NCI-H2107 treated with DMSO at 0.1 percent for 48 hours (cell line): ENCODE measurements around the gene MRTFA.
"Not testable (repeated sequence)": the region's sequence is repeated elsewhere in the genome, so short reads cannot be mapped to it uniquely, and the experiment has no call there.

ENCODE experiments used
- DNase-seq: peaks from one replicate; lab custom pipeline; 2025; ENCODE audit not compliant: unreplicated experiment; lab: John Stamatoyannopoulos, UW

Gene MRTFA

DNA sequence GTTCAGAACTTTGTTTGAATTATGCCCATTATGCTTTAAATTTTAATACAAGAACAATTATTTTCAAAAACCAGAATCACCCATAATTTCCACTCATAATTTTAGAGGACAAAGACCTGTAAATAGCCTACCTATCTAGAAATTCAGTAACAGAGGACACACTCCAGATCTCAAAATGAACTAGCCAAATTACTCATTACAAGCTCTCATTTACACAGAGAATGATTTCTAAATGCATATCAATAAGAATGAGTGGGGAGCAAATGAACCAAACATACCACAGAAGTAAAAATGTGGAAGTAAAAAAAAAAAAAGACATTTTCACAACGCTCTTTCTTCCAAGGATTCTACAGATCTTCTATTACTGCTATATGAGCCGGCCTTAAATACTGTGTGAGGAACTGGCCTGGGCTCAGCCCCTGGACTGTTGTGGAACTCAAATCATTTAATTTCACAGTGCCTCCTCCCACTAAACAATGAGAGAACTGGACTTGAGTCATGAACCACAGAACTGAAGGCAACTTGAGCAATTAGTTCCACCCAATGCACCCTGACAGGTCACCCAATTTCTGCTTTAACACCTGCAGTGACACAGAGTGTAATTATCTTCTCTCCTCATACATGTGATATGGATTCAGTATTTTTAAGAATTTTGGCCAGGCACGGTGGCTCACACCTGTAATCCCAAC lies 8.0 kb downstream of the MRTFA start:
- no peak for DNase-seq

DNA sequence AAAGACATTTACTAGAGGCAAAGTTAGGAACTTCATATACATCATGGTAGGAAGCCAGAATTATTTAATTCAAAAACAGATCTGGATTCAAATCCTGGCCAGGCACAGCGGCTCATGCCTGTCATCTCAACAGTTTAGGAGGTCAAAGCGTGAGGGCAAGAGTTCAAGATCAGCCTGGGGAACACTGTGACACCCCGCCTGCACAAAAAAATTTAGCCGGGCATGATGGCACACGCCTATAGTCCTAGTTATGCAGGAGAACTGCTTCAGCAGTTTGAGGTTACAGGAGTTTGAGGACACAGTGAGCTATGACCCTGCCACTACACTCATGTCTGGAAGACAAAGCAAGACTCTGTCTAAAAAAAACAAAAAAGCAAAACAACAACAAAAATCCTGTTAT lies 8.9 kb downstream of the MRTFA start:
- DNase-seq, result no peak

DNA sequence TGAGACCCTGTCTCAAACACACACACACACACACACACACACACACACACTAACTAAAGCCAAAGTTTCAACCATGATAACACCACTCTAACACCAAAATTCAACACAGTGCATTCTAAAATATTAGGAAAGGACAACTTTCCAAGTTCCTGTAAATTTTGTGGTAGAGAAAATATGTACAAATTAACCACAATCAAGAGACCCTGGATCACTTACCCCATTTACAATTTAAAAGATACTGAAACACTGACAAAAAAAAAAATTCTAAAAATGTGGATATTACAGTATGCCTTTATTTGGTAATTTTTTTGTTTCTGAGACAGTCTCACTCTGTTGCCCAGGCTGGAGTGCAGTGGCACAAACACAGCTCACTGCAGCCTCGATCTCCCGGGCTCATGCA lies 9.7 kb downstream of the MRTFA start:
- no peak for DNase-seq

DNA sequence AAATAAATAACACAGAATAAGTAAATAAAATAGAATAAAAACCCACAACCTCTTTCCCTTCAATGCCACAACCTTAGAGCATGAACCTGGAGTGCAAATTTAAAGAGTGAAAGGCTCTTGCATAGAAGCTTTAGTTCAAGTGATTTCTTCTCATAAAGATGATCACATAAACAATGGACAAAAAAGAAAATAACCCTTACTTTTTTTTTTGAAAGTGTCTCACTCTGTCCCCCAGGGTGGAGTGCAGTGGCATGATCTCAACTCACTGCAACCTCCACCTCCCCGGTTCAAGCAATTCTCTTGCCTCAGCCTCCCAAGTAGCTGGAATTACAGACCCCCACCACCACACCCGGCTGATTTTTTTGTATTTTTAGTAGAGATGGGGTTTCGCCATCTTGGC lies 10.7 kb downstream of the MRTFA start:
- not testable (repeated sequence) for DNase-seq

DNA sequence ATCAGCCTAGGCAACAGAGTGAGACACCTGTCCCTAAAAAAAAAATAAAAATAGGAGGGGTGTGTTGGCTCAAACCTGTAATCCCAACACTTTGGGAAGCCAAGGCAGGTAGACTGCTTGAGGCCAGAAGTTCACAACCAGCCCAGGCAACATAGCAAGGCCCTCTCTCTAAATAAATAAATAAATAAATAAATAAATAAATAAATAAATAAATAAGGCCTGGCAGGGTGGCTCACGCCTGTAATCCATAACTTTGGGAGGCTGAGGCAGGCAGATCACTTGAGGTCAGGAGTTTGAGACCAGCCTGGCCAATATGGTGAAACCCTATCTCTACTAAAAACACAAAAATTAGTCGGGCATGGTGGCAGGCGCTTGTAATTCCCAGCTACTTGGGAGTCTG lies 11.2 kb downstream of the MRTFA start:
- DNase-seq, result not testable (repeated sequence)

DNA sequence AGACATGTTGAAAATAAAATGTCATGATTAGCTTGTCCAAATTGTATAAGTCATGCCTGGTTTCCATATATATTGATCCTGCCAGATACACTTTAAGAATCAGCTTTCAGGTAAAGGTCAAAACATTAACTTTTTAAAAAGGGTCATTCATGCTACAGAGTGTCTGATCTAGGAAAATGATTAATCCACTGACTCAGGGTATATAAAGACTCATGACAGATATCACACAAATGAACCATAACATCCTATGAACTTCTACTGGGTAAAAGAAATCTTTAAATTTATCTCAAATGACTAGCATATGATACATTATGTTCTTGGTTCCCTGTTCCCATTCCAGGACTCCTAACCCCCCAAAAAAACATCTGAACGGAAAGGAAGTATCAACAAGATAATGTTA lies 11.7 kb downstream of the MRTFA start:
- no peak for DNase-seq

DNA sequence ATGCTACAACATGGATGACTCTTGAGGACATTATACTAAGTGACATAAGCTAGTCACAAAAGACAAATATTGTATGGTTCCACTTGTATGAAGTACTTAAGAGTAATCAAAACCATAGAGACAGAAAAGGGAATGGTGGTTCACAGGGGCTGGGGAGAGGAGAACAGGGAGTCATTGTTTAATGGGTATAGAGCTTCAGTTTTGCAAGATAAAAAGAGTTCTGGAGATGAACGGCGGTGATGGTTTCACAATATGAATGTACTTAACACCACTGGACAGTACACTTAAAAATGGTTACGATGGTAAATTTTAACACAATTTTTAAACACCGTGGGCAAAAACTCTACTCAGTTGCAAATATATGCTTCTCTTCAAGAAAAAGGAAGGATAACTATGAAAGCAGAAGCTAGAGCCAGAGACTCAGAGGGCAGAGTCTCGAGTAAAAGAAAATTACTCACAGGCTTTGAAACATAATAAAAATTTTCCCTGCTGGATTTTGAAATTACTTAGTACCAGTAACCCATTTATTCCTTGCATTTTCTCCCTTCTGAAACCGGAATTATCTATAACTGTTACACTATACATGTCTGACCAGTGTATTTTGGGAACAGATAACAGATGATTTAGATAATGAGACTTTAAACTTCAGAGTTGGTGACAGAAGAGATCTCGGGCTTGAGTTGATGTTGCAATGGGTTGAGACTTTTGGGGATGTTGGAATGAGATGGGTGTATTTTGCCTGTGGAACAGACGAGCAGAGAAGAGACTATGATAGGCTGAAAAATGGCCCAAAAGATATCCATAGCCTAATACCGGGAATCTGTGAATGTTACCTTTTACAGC lies 15.0 kb downstream of the MRTFA start:
- no peak for DNase-seq

DNA sequence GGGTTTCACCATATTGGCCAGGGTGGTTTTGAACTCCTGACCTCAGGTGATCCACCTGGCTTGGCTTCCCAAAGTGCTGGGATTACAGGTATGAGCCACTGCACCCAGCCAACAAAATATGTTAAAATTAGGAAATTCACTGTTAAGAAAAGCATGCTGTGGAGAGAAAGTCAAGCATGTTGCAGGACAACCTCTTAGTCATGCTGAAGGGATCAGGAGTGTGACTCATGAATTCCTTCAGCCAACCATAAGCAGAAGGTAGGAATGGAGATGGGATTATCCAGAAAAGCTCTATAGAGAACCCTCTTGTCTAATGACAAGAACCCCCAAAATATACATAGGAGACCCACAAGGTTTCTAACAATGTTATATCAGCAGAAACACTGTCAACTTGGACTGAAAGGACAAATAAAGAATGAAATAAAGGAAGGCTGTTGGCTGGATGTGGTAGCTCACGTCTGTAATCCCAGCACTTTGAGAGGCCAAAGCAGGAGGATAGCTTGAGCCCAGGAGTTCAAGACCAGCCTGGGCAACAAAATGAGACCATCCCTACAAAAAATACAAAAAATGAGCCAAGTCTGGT lies 16.0 kb downstream of the MRTFA start:
- DNase-seq, result no peak

DNA sequence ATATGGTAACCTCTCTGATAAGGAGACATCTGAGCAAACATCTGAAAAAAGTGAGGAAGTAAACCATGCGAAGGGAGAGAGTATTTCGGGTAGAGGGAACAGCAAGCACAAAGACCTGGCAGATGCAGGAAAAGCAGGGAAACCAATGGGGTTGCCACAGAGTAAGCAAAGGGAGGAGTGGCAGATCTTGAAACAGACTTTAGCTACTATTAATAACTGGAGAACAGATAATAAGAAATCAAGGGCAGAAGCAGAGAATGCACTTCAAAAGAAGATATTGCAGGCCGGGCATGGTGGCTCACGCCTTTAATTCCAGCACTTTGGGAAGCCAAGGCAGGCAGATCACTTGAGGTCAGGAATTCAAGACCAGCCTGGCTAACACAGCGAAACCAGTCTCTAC lies 18.1 kb downstream of the MRTFA start:
- DNase-seq, result no peak

DNA sequence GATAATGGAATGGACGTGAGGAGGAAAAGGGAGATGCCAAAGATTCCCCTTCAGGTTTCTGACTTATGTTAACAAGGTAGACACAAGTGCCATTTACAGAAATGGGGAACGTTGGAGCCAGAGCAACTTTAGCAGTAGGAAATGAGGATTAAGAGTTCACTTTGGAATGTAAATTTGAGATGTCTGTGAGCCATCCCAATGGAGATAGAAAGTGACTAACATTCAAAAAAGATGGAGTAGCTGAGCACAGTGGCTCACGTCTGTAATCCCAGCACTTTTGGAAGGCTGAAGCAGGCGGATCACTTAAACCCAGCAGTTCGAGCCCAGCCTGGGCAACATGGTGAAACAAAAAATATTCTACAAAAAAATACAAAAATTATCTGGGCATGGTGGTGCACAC lies 19.9 kb downstream of the MRTFA start:
- no peak for DNase-seq

DNA sequence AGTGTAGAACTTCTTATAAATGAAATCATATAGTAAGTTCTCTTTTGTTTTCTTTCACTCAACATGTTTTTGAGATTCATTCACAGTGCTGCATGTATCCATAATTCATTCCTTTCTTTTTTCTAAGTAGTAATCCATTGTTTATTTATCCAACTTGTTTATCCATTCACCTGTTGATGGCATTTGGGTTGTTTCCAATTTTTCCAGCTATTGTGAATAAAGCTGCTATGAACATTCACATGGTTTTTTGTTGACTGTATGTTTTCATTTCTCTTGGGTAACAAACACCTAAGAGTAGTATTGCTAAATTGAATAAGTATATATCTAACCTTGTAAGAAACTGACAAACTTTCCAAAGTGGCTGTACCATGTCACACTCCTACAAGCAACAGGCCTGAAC lies 23.5 kb downstream of the MRTFA start:
- no peak for DNase-seq

DNA sequence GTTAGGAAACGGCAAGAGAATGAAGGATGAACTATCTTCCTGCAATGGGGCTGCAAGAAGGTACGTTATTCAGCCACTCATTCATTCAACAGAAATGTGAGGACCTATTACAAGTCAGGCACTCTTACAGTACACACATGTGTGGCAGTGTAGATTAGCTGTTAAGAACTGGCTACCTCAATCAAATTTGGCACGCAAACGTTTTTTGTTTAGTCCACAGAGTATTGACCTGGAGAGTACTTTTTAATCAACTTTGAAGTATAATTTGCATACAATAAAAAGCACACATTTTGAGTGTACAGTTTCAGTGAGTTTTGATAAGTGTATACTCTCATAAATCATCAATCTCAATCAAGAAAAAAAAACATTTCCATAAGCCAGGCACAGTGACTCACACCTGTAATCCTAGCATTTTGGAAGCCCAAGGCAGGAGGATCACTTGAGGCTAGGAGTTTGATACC lies 24.2 kb downstream of the MRTFA start:
- no peak for DNase-seq

DNA sequence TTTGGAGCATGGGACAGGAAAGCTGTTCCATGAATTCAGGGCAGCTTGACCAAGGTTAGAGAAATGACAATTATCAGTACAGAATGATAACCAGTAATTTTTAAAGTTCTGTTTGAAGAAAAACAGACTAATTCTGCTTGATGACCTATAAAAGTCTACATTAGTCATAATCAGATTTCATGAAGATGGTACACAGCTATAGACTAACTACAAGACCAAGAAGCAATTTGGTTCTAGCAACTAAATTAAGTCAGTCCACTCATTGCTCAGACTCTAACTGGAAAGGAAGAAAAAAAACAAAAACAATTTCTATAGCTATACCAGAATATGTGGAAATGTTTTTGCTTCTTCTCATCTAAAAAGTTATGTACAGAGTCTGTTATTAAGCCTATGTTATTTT lies 24.9 kb downstream of the MRTFA start:
- DNase-seq, result no peak

DNA sequence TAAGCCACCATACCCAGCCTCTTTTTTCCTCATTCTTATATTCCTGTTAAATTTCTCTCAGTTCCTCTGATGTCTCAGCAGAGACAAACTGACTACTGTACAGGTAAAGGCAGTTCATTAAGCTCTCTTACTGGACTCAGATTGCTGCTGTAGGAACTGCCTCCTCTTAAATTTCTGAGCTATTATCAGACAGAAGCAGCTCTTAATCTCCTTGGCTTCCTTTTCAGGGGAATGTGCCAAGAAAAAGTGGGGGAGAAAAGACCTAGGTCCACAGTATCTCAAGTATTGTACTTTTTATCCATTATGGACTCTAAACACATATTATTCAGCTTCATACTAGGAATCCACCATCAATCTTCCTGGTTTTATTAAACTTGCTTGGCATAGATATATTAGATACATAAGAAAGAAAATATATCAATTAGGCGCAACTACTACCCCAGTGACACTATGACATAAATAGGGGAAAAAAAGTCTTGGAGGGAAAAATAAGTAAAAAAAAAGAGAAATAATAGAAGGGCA lies 26.1 kb downstream of the MRTFA start:
- DNase-seq, result no peak

DNA sequence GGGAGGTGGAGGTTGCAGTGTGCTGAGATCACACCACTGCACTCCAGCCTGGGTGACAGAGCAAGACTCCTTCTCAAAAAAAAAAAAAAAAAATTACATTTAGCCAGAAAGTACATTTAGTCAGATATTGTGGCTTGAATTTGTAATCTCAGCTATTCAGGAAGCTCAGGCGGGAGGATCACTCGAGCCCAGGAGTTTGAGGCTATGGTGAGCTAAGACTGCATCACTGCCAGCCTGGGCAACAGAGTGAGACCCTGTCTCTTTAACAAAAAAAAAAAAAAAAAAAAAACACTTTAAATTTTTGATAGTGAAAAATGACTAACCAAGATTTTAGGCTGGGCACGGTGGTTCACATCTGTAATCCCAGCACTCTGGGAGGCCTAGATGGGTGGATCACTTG lies 27.3 kb downstream of the MRTFA start:
- no peak for DNase-seq

DNA sequence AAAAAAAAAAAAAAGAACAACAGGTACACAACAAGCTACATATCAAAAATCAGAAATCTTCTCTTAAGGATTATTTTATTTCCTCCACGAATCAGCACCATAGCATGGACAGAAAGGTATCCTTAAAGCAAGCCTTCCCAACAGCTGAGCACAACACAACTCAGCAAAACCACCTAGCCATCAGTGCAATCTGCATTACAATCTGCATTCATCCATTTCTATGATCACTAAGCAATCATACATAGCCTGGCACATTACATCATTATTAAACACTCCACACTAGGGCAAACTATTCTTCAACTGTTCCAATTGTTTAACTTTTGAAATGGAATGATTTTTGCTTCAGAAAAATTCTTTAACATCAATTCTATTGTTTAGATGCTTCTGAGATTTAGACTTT lies 29.0 kb downstream of the MRTFA start:
- DNase-seq, result no peak

DNA sequence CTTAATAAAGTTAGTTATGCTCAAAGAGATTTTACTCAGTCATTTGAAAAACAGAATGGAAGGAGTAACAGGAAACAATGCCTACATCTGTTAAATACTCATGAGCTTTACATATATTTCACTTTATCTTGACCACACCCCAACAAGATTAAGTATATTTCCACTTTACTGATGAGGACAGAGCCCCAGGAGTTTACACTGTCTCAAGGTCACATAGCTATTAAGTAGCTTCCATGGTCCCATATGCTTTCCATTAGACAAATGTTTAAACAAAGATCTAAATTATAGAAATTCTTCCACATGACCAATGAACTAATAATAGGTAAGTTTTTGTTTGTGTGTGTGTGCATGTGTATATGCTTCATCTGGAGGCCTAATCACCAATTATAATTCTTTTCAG lies 30.2 kb downstream of the MRTFA start:
- no peak for DNase-seq

DNA sequence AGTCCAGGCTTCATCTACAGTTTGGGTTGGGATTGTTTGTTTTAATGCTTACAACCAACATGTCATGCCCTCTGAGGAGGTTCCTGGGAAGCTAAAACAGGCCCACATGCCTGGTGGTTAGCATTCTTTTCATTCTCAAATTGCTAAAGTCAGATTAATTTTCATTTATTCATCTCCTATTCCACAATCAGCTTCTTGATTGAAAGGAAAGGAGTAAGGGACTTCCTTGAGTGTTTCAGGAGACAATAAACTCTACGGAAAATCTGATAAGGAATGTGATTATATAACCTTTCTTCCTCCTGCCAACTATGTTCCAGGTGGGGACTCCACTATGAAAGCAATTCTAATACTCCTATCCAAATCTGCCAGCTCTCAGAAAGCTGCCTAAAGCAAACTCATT lies 30.8 kb downstream of the MRTFA start:
- no peak for DNase-seq

DNA sequence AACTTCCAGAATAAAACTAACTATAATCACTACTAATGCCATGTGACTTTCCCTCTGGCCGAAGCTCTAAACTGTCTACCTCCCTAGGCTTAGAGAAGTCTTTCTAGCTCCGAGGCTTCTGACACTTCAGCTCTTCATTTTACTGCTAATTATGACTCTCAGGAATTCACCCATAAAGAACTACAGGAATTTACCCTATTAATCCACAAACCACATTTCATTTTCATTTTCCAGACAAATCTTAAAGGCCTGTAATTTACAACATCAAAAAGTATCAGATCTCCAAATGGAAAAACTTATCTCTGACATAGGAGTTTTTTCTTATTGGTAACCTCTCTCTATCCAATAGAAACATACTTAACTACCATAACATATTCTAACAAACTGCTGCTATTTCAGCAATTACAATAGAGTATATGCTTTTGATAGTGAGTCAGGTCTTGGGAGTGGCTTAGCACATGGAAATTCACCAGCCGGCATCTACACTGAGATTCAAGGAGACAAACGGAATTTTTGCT lies 33.4 kb downstream of the MRTFA start:
- DNase-seq, result no peak

DNA sequence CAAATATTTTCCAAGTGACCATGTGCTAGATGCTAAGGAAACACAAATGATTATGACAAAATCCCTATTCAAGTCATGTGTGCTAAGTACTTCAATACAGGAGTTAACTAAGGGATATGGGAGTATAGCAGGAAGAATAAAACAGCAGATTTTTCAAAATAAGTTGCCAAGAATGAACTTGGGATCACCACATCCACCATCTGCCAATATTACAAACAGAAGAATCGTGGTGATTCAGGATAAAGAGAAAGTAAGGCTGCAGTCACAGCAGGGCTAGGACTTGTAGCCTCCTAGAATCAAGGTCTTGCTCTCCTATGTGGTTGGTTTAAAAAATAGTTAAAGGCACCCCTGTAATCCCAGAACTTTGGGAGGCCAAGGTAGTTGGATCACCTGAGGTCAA lies 34.3 kb downstream of the MRTFA start:
- no peak for DNase-seq

DNA sequence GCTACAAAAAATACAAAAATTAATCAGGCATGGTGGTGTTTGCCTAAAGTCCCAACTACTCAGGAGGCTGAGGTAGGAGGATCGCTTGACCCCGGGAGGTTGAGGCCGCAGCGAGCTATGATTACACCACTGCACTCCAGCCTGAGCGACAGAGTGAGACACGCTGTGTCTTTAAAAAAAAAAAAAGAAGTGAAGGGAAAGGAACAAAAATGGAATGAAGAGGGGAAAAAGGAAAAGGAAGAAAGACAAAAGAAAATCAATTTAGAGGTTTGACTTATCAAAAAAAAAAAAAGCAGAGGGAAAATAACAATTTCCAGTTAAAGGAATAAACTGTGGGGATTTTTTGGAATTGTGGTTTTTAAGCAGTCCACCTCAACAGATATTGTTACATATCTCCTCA lies 36.8 kb downstream of the MRTFA start:
- DNase-seq, result no peak

DNA sequence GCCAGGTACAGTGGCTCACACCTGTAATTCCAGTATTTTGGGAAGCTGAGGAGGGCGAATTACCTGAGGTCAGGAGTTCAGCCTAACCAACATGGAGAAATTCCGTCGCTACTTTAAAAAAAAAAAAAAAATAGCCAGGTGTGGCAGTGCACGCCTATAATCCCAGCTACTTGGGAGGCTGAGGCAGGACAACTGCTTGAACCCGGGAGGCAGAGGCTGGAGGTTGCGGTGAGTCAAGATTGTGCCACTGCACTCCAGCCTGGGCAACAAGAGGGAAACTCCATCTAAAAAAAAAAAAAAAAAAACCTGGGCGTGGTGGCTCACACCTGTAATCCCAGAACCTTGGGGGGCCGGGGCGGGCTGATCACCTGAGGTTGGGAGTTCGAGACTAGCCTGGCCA lies 37.8 kb downstream of the MRTFA start:
- DNase-seq, result not testable (repeated sequence)
